HepG2 (cell line): ENCODE results near the gene HLF. TPM values are rescaled to one million over a fixed set of nuclear protein-coding genes. Genes with fewer than 3 reads are reported as not detected.

Source experiments
- HMGXB3 ChIP-seq: sonication (generic); formaldehyde crosslinking; IDR thresholded peaks from 2 replicates; pipeline ENCODE4 v1.4.0; 2020; ENCODE audit warnings: missing genetic modification reagents, borderline replicate concordance
- ISL2 ChIP-seq: sonication (generic); formaldehyde crosslinking; IDR thresholded peaks from 2 replicates; pipeline ENCODE4 v1.5.0; 2020; ENCODE audit warnings: missing genetic modification reagents
- ISX ChIP-seq: sonication (generic); formaldehyde crosslinking; conservative IDR thresholded peaks from 2 replicates; pipeline ENCODE4 v1.5.0; 2020; ENCODE audit warnings: missing genetic modification reagents
- MEIS1 ChIP-seq: sonication (generic); formaldehyde crosslinking; IDR thresholded peaks from 2 replicates; pipeline ENCODE4 v1.9.0; 2021; ENCODE audit warnings: mild to moderate bottlenecking, missing genetic modification reagents, moderate library complexity, borderline replicate concordance
- MIXL1 ChIP-seq: IDR thresholded peaks from 2 replicates; pipeline ENCODE4 v1.6.1; 2016
- NFAT5 ChIP-seq: sonication (generic); formaldehyde crosslinking; IDR thresholded peaks from 2 replicates; pipeline ENCODE4 v1.4.0; 2020; ENCODE audit warnings: missing genetic modification reagents
- RNF2 ChIP-seq: fragments of 450-650 bp; conservative IDR thresholded peaks from 2 replicates; pipeline ENCODE4 v1.6.1; 2016; ENCODE audit warnings: low read depth
- SP140L ChIP-seq: sonication (generic); formaldehyde crosslinking; IDR thresholded peaks from 2 replicates; pipeline ENCODE4 v1.4.0; 2020; ENCODE audit warnings: missing genetic modification reagents, borderline replicate concordance
- STAG1 ChIP-seq: sonication (generic); formaldehyde crosslinking; IDR thresholded peaks from 2 replicates; pipeline ENCODE4 v1.4.0; 2020; ENCODE audit warnings: missing genetic modification reagents
- TAF15 ChIP-seq: fragments of 200-400 bp; formaldehyde crosslinking; IDR thresholded peaks from one replicate; pipeline ENCODE4 v1.6.1; 2018; ENCODE audit warnings: mild to moderate bottlenecking, low read depth, low read length; ENCODE audit not compliant: poor library complexity, severe bottlenecking
- TFAP4 ChIP-seq: sonication (generic); IDR thresholded peaks from 2 replicates; pipeline ENCODE4 v1.6.1; 2016; ENCODE audit warnings: low read depth, borderline replicate concordance
- ZMAT3 ChIP-seq: sonication (generic); formaldehyde crosslinking; conservative IDR thresholded peaks from 2 replicates; pipeline ENCODE4 v1.7.0; 2021; ENCODE audit warnings: missing genetic modification reagents
- polyA plus RNA-seq, 8 experiments: library from polyadenylated mRNA; depleted of rRNA in 3 of 8; stranded (reverse) in 7 of 8; unstranded in 1 of 8; fragments of >200 nt; fragmentation: Illumina TruSeq in 4 of 8; extraction: Trizol in 4 of 8; gene quantifications; 2 replicates each; pipeline versions ENCODE4 v1.2.1 to v1.2.3, GENCODE V29; 2011 to 2016; ENCODE audit warnings: low read depth in 4 of 8, missing spikeins in 1 of 8, mixed read lengths in 1 of 8; ENCODE audit not compliant: insufficient read depth in 1 of 8
- total RNA-seq, 5 experiments: library from RNA; depleted of rRNA; stranded (reverse); fragments of >200 nt; fragmentation: Illumina TruSeq; extraction: Trizol; gene quantifications; 2 replicates each; pipeline ENCODE4 v1.2.3, GENCODE V29; 2016; ENCODE audit warnings: low read depth in 1 of 5

The HLF gene
- total and polyA plus RNA-seq, 2 of the 13 experiments (the other 11 are each of a cell fraction or from before 2014, with no cell fraction given), result 202 to 346 TPM

- 0 out of 2 replicates have a peak, but pooled peaks have one; percentile 41 for TF ChIP-seq NFAT5 (CRISPR knock-in tag)
- TF ChIP-seq STAG1 (CRISPR knock-in tag), result no peak
- peak; percentile 59; the same call in 1 of the 2 replicates for TF ChIP-seq RNF2
- TF ChIP-seq ZMAT3 (CRISPR knock-in tag), result 0 out of 2 replicates have a peak, but pooled peaks have one; percentile 24
- no peak for TF ChIP-seq ISL2 (CRISPR knock-in tag)
- TF ChIP-seq MIXL1 (CRISPR knock-in tag), result no peak
- TF ChIP-seq TFAP4, result no peak
- TF ChIP-seq SP140L, result no peak
- no peak for TF ChIP-seq TAF15
- TF ChIP-seq MEIS1 (CRISPR knock-in tag), result no peak
- no peak for TF ChIP-seq HMGXB3 (CRISPR knock-in tag)
- TF ChIP-seq ISX (CRISPR knock-in tag), result no peak
Observed at GRCh38 chr17:55273579-55274354, 9.0 kb downstream of the HLF start (continued).
